Osteocyte (in vitro differentiated cells): ENCODE measurements around the gene CLHC1. TPM values are rescaled to one million over a fixed set of nuclear protein-coding genes. Genes with fewer than 3 reads are reported as not detected.

Source experiments
- DNase-seq: peaks from one replicate; pipeline ENCODE4 v3.0.0; 2021; ENCODE audit warnings: mixed read lengths; ENCODE audit not compliant: unreplicated experiment; ENCODE audit errors: extremely low spot score
- H3K27ac Mint-ChIP-seq: one replicate; pipeline ENCODE4 v1.8.0; 2021; ENCODE audit warnings: mild to moderate bottlenecking, mixed read lengths; ENCODE audit not compliant: unreplicated experiment
- H3K27me3 Mint-ChIP-seq: one replicate; pipeline ENCODE4 v1.8.0; 2021; ENCODE audit warnings: mixed read lengths; ENCODE audit not compliant: unreplicated experiment
- H3K36me3 Mint-ChIP-seq: one replicate; pipeline ENCODE4 v1.8.0; 2021; ENCODE audit warnings: mixed read lengths; ENCODE audit not compliant: unreplicated experiment
- H3K4me1 Mint-ChIP-seq: one replicate; pipeline ENCODE4 v1.8.0; 2021; ENCODE audit warnings: mixed read lengths; ENCODE audit not compliant: unreplicated experiment
- H3K4me3 Mint-ChIP-seq: one replicate; pipeline ENCODE4 v1.8.0; 2021; ENCODE audit warnings: mild to moderate bottlenecking, moderate library complexity, mixed read lengths; ENCODE audit not compliant: unreplicated experiment
- H3K9me3 Mint-ChIP-seq: one replicate; pipeline ENCODE4 v1.8.0; 2021; ENCODE audit warnings: mixed read lengths; ENCODE audit not compliant: unreplicated experiment
- CTCF ChIP-seq: fragments of 200-600 bp; sonication (generic); IDR thresholded peaks from 2 replicates; pipeline ENCODE4 v1.5.0; 2021; ENCODE audit warnings: antibody characterized with exemption, mild to moderate bottlenecking, moderate library complexity
- total RNA-seq: library from RNA; stranded (reverse); gene quantifications from 2 replicates; pipeline ENCODE4 v1.2.1, GENCODE V29; 2021

The CLHC1 gene
- total RNA-seq, 1 donor from 2014 or later: 23.5 TPM

DNA sequence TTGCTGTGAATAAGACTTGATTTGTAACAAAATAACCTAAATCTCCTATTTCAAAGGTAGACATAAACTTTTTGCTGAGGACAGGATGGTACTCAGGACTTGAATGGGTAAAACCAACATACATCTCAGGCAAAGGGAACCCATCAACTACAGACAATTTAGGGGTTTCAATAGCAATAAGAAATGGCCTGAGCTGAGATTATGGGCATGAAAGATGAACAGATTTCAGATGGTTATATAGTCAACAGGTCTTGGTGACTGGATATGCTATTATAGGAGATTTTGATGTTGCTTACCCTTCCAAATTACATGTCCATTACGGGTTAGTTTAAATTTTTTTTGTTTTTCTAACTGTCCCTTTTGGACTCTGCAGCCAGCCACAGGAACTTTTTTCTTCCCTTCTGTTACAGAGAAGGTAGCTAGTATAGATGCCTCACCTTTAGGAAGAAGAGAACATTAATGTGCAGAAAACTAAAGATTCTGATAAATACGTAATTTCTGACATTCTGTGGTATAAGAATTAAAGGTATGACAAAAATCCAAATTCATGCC lies 5.0 kb upstream of the CLHC1 start:
- H3K4me1 Mint-ChIP-seq: peaks cover 16% of the 10 kb centered on the region
- H3K27me3 Mint-ChIP-seq: no peaks in the 10 kb centered on the region
- TF ChIP-seq CTCF: no peak
- no peaks in the 10 kb centered on the region for H3K9me3 Mint-ChIP-seq
- no peak overlapping the region for H3K27ac Mint-ChIP-seq
- DNase-seq: no peak
- peaks cover 35% of the 10 kb centered on the region for H3K36me3 Mint-ChIP-seq
- H3K4me3 Mint-ChIP-seq: no peak overlapping the region

DNA sequence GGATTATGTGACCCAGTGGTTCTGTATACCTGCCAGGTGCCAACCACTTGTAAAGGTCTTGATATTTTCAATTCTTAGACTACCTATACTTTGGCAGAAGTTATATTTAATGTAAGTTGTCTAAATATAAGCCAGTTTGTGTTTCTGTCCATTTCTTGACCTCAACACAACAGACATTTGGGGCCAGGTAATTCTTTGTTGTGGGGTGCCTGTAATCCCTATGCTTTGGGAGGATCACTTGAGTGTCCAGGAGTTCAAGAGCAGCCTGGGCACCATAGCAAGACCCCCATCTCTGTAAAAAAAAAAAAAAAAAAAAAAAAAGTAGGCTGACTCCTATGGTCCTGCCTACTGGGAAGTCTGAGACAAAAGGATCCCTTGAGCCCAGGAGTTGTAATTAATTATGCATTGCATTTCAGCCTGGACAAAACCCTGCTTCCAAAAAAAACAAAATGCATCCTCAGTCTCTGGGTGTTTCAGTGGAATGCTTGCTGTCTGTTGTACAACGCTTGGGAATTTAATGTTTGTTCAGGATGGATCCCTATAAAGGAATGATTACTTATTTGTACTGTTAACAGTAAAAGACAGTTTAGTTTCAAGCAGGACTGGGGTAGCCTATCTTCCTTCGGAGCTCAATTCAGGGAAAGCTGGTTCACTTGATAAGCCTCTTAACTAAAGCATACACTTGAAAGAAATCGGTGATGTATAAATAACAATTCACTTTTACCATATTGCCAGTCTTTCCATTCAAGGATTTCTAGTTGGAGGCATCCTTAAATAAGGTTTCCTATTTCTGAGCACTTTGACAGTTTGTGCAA lies 3.8 kb upstream of the CLHC1 start:
- no peaks in the 10 kb centered on the region for H3K9me3 Mint-ChIP-seq
- peaks cover 35% of the 10 kb centered on the region for H3K36me3 Mint-ChIP-seq
- no peak for TF ChIP-seq CTCF
- no peak overlapping the region for H3K27ac Mint-ChIP-seq
- H3K4me3 Mint-ChIP-seq: no peak overlapping the region
- H3K27me3 Mint-ChIP-seq: no peaks in the 10 kb centered on the region
- no peak for DNase-seq
- peaks cover 21% of the 10 kb centered on the region for H3K4me1 Mint-ChIP-seq

GRCh38 chr2:55233658-55233940 lies 1.5 kb upstream of the CLHC1 start:
- Mint-ChIP-seq H3K27ac (peak overlapping the region; percentile 96), H3K4me1 (peaks cover 37% of the 10 kb centered on the region), H3K4me3 (peak overlapping the region; percentile 95)

DNA sequence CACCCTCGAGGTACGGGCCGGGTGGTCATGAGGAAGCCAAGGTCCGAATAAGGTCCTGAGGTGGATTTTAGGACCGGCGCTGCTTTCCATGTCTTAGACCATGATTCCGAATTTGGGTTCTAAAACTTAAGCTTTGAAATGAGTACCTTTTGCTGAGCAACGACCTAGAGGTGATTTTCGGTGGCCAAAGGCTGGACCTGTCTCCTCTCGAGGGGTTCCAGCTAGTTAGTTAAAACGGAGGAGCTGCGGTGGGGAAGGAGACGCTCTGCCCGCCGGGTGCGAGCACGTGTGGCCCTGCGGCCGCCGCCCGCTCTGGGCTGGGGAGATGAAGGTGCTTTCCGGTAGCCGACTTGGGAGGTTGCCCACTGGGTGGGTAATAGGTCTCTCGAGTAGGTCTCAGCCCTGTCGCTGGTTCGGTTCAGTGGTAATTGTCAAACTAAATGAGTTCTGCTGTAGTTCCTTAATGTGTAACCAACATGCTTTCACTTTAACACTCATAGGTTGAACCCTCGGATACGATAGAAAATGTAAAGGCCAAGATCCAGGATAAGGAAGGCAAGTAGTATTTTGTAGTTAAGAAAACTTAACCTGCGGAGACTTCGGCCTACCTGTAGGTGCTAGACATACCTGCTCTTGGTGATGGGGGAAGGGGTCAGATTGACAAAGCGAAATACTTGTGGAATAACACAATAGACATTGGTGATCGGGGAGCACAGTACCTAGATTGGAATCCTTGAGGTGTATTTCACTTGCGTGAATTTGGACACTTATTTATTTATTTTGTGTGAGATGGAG lies 967 bp upstream of the CLHC1 start:
- no peak for TF ChIP-seq CTCF
- H3K4me3 Mint-ChIP-seq: peak overlapping the region; percentile 95
- DNase-seq: no peak
- H3K4me1 Mint-ChIP-seq: peaks cover 39% of the 10 kb centered on the region
- no peaks in the 10 kb centered on the region for H3K9me3 Mint-ChIP-seq
- no peaks in the 10 kb centered on the region for H3K27me3 Mint-ChIP-seq
- H3K27ac Mint-ChIP-seq: peak overlapping the region; percentile 96
- peaks cover 28% of the 10 kb centered on the region for H3K36me3 Mint-ChIP-seq

More at GRCh38 chr2:55233658-55233940, 1.5 kb upstream of the CLHC1 start:
- Mint-ChIP-seq H3K27me3 (no peaks in the 10 kb centered on the region), H3K36me3 (peaks cover 30% of the 10 kb centered on the region), H3K9me3 (no peaks in the 10 kb centered on the region)
- no peak for TF ChIP-seq CTCF
- no peak for DNase-seq

DNA sequence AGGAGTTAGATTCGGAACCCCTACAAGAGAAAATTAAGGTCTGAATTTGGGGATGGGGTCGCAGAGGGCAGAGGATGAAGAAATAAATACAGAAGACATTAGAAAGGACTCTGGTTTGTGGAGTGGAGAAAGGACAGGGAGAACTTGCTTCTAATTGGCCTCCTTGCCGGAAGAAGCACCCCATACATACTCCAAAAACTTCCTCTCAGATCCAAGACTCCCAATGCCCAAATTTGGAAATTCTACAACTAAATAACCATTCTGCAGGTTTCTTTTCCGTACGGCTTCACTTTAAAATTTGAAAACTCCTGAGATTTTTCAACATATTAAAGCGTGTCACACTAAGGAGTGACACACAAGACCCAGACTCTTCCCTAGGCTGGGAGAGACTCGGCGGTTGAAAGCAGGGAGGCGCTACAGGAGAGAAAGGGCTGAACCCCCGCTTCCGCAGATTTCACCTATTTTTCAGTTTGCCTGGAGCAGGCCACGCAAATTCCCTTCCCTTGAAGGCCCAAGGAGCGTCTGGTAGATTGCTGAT lies 478 bp downstream of the CLHC1 start:
- Mint-ChIP-seq H3K4me3 (peak overlapping the region; percentile 95), H3K4me1 (peaks cover 43% of the 10 kb centered on the region), H3K9me3 (no peaks in the 10 kb centered on the region), H3K27me3 (no peaks in the 10 kb centered on the region), H3K27ac (peak overlapping the region; percentile 96), H3K36me3 (peaks cover 30% of the 10 kb centered on the region)
- no peak for TF ChIP-seq CTCF
- DNase-seq: no peak
